H1 (cell line): Measurements from ENCODE around the gene KRT75. TPM values are rescaled to one million over a fixed set of nuclear protein-coding genes. Genes with fewer than 3 reads are reported as not detected.

Experiments used
- KDM1A ChIP-seq: fragments of 200-600, 300-600 bp; sonication (generic); IDR thresholded peaks from 2 replicates; pipeline ENCODE4 v1.7.1; 2016; ENCODE audit warnings: mild to moderate bottlenecking, low read length, borderline replicate concordance
- POU5F1 ChIP-seq: IDR thresholded peaks from 2 replicates; pipeline ENCODE4 v1.6.1; 2011; ENCODE audit warnings: low read depth, mild to moderate bottlenecking, low read length, moderate library complexity
- SIRT6 ChIP-seq: IDR thresholded peaks from one replicate; pipeline ENCODE4 v1.7.1; 2012; ENCODE audit warnings: low read length, inconsistent platforms
- TBP ChIP-seq: IDR thresholded peaks from 2 replicates; pipeline ENCODE4 v1.6.1; 2011; ENCODE audit warnings: low read depth, low read length, improper control_type of control experiment
- polyA plus RNA-seq, 7 experiments: library from polyadenylated mRNA; depleted of rRNA in 3 of 7; stranded (reverse) in 5 of 7; unstranded in 2 of 7; fragments of >200 nt in 5 of 7; fragments of 200-250 nt in 2 of 7; gene quantifications; 1 replicate in 5 of 7; 2 replicates in 1 of 7; 4 replicates in 1 of 7; pipeline versions ENCODE4 v1.2.1 to v1.2.3, GENCODE V29; 2011 to 2013; ENCODE audit warnings: missing spikeins in 2 of 7, mixed read lengths in 2 of 7
- total RNA-seq: library from RNA; stranded (reverse); fragmentation: NEBNext Ultra II Directional; extraction: Animal tissue kit (Norgen Biotek cat#: 25700); gene quantifications from 2 replicates; pipeline ENCODE4 v1.2.1, GENCODE V29; 2021
- TF ChIP-seq, protein P1 (sequence below): IDR thresholded peaks from 2 replicates; pipeline ENCODE4 v1.6.1; 2011; ENCODE audit warnings: low read length, improper control_type of control experiment

KRT75 gene
- total and polyA plus RNA-seq, 2 of the 8 experiments (the other 6 are each of a cell fraction or from before 2014, with no cell fraction given): not detected

DNA sequence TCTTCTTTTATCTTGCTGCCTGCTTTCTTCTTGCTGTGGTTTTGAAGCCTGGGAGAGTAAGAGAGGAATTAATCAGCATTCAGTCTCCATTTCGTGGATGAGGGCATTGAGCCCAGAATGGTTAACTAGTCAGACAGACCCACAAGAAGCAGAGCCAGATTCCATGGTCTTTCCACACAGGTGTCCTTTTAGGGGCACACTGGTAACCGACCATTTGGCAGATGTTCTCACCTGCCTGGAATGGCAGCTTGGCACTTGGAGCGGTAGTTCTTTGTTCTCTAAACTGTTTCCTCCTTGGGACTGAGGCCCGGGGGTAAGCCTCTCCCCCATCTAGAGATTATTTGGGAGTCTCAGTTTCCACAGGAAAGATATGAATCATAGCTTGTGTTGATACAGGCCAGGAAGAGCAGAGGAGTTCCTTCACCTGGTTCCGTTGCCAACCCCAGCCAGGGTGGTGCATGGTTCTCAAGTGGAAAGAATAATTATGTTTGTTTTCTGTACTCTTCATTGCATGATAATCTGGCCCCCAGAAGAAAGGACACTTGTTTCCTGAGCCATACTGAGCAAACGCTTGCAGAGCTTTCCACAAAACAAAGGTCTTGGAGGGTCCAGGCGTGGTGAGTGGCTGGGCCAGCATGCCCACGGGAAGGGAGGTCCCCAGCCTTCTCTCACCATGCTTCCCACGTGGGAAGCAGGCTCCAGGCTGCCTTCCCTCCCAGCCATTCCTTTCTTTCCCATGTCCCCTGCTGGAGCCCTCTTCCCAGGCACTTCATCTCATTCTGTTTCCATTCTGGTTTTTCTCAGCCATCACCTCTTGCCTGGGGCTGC is 2.0 kb upstream of the KRT75 start (continued):
- TF ChIP-seq SIRT6: no peak
- TF ChIP-seq, protein P1, sequence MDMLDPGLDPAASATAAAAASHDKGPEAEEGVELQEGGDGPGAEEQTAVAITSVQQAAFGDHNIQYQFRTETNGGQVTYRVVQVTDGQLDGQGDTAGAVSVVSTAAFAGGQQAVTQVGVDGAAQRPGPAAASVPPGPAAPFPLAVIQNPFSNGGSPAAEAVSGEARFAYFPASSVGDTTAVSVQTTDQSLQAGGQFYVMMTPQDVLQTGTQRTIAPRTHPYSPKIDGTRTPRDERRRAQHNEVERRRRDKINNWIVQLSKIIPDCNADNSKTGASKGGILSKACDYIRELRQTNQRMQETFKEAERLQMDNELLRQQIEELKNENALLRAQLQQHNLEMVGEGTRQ: no peak
- TF ChIP-seq TBP: no peak
- TF ChIP-seq POU5F1: no peak
- no peak for TF ChIP-seq KDM1A
- TF ChIP-seq, all 59 proteins: peak for 0
